Upper lobe of left lung (tissue), 6 donors: ENCODE results near the gene PRTFDC1. TPM values are rescaled to one million over a fixed set of nuclear protein-coding genes. Genes with fewer than 3 reads are reported as not detected.

Source experiments
- ATAC-seq, 2 donors: fragments of 200-7000 bp; cut with Tn5 transposase; one replicate each; pipeline ENCODE4 v1.9.1; 2022; ENCODE audit warnings: mild to moderate bottlenecking in 2 of 2, moderate library complexity in 2 of 2; ENCODE audit not compliant: low FRiP score in 2 of 2
- DNase-seq, 2 donors: peaks; one replicate each; pipeline ENCODE4 v3.0.0-alpha.2; 2019 to 2020
- H3K27ac ChIP-seq, 4 donors: fragments of 200-600 bp; sonication (generic); one replicate each; pipeline ENCODE4 v1.5.1; 2016 to 2019
- H3K27me3 ChIP-seq, 4 donors: fragments of 200-600 bp; sonication (generic); one replicate each; pipeline ENCODE4 v1.5.1; 2017 to 2019
- H3K36me3 ChIP-seq, 4 donors: fragments of 200-600 bp; sonication (generic); one replicate each; pipeline ENCODE4 v1.5.1; 2016 to 2019
- H3K4me1 ChIP-seq, 4 donors: fragments of 200-600 bp; sonication (generic); one replicate each; pipeline ENCODE4 v1.5.1; 2018 to 2019
- H3K4me3 ChIP-seq, 4 donors: fragments of 200-600 bp; sonication (generic); one replicate each; pipeline ENCODE4 v1.5.1; 2017 to 2019; ENCODE audit warnings: mild to moderate bottlenecking in 2 of 4, moderate library complexity in 1 of 4
- H3K9me3 ChIP-seq, 4 donors: fragments of 200-600 bp; sonication (generic); one replicate each; pipeline ENCODE4 v1.5.1; 2018 to 2019
- CTCF ChIP-seq, 6 experiments: fragments of 450-650 bp in 4 of 6; fragments of 200-600 bp in 2 of 6; sonication (generic) in 2 of 6; IDR thresholded peaks; one replicate each; pipeline ENCODE4 v1.5.1; 2016 to 2019; ENCODE audit warnings: antibody characterized with exemption in 6 of 6
- EP300 ChIP-seq, 4 donors: sonication (generic); formaldehyde crosslinking; IDR thresholded peaks; one replicate each; pipeline ENCODE4 v1.5.1; 2017; ENCODE audit warnings: antibody characterized with exemption in 4 of 4, control low read depth in 2 of 4
- POLR2A ChIP-seq, 4 donors: fragments of 450-650 bp; IDR thresholded peaks; one replicate each; pipeline ENCODE4 v1.5.1; 2016 to 2017; ENCODE audit warnings: antibody characterized with exemption in 4 of 4, mild to moderate bottlenecking in 2 of 4
- POLR2AphosphoS5 ChIP-seq, 2 donors: sonication (generic); formaldehyde crosslinking; IDR thresholded peaks; one replicate each; pipeline ENCODE4 v1.5.1; 2017; ENCODE audit warnings: antibody characterized with exemption in 2 of 2
- WGBS, 2 donors: methylation state at CpG; one replicate each; pipeline ENCODE4 v1.1.5; 2017 to 2018; 5-methylcytosine and 5-hydroxymethylcytosine counted together
- total RNA-seq, 6 donors: library from RNA; depleted of rRNA in 4 of 6; stranded (reverse); fragments of >200 nt in 4 of 6; gene quantifications; one replicate each; pipeline versions ENCODE4 v1.1.0 to v1.2.1, GENCODE V29; 2016 to 2021
- donor health status: DM: no; HTN: no; CAD: no; lungs with moderate emphysema.
- donor health status: DM: no; HTN: yes; CAD: no; lungs with severe emphysema.

The PRTFDC1 gene
- total RNA-seq, result 1 to 10 TPM in 5 of 6 donors, under 1 TPM in 1; 0.91 to 3.9 (median 2.3) TPM

GRCh38 chr10:24952143-24952706 lies at the start of gene PRTFDC1:
Gene PRTFDC1 (minus strand): TSS chr10:24952606. CDS start chr10:24952575, 31 bp downstream.
- TF ChIP-seq POLR2AphosphoS5 (IDR thresholded peaks at IDR 0.05) (peak in 1 of 2 donors; percentile 7), CTCF (IDR thresholded peaks at IDR 0.05) (no peak), POLR2A (IDR thresholded peaks at IDR 0.05) (no peak), EP300 (IDR thresholded peaks at IDR 0.05) (no peak)
- H3K36me3 ChIP-seq, result no peaks in the 10 kb centered on the region
- H3K9me3 ChIP-seq, result no peaks in the 10 kb centered on the region
- DNase-seq (peak; percentile 23 to 85), ATAC-seq (peak in 1 of 2 donors; percentile 60)
- H3K27ac ChIP-seq, result peak within 1 kb of the TSS; percentile 76 to 90 (median 80)
- H3K4me3 ChIP-seq, result peak within 1 kb of the TSS; percentile 68 to 80 (median 71)
- H3K4me1 ChIP-seq, result peaks cover 5 to 21% (median 11%) of the 10 kb centered on the region in 4 donors
- no peaks in the 10 kb centered on the region for H3K27me3 ChIP-seq
- WGBS, 2 donors, result 0 to 6% methylated on average over 6 to 47 of the region's 56 CpGs

- Histone ChIP-seq H3K4me3 (no peak overlapping the region), H3K9me3 (no peaks in the 10 kb centered on the region), H3K27me3 (no peaks in the 10 kb centered on the region), H3K27ac (no peak overlapping the region), H3K36me3 (no peaks in the 10 kb centered on the region), H3K4me1 (no peaks in the 10 kb centered on the region)
- TF ChIP-seq POLR2AphosphoS5 (IDR thresholded peaks at IDR 0.05) (no peak), EP300 (IDR thresholded peaks at IDR 0.05) (no peak)
- ATAC-seq, result no peak
- no peak for DNase-seq
- WGBS, 2 donors, result 87 to 90% methylated on average over 3 of the region's 3 CpGs
Measured at GRCh38 chr10:24998044-24998443, 45.6 kb upstream of the PRTFDC1 start.

DNA sequence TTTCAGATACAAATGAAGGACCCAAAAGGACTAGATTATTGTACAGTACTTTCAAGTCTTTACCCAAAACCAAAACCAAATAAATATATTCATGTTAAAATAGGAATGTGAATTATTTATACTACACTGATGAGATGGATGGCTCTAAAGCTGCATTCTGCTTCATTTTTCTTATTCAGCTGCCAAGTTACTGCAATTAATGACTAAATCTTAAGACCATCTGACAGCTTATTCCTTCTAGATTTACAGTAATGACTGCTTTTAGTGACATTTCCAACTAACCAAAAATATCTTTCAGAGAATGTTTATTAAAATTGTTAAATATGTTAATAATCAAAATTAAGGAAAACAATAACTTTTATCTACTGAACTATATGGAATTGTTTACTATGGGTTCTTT lies 42.7 kb upstream of the PRTFDC1 start:
- Histone ChIP-seq H3K27me3 (no peaks in the 10 kb centered on the region), H3K9me3 (no peaks in the 10 kb centered on the region), H3K27ac (no peak overlapping the region), H3K4me3 (no peak overlapping the region), H3K4me1 (no peaks in the 10 kb centered on the region), H3K36me3 (no peaks in the 10 kb centered on the region)
- no peak for ATAC-seq
- no peak for DNase-seq
- TF ChIP-seq EP300 (IDR thresholded peaks at IDR 0.05) (no peak), POLR2AphosphoS5 (IDR thresholded peaks at IDR 0.05) (no peak), POLR2A (IDR thresholded peaks at IDR 0.05) (no peak), CTCF (IDR thresholded peaks at IDR 0.05) (no peak)

DNA sequence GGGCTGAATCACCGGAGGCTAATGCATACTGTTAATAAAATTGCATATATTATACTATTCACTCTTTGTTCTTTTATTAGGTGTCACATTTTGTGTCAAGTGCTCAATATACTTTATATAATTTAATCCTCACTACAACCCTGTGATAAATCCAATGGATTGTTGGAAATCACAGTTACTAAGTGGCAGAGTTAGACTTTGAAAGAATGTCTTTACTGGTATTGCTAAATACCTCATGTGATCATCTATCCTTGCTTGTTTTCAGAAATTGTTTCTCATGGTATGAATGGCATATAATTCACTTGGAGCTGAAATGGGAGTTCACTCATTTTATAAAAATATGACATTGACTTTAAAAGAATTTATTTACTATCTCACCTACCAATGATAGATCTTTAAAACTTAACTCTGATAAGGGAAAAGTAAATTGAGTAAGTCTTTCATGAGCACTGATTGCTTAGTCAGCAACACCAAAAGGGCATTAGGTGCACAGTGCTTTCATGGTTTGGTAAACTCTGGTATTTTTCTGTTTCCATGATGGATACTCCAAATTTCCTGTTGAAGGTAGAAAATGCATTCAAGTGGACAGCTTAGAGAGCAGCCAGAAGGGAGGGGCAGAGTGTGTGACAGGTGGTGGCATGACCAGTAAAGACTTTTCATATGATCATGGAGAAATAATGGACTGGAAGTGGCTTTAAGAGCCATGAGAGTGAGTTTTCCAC lies 41.0 kb upstream of the PRTFDC1 start:
- no peak for DNase-seq
- H3K4me3 ChIP-seq, result no peak overlapping the region
- H3K27me3 ChIP-seq, result no peaks in the 10 kb centered on the region
- no peaks in the 10 kb centered on the region for H3K9me3 ChIP-seq
- 98% methylated on average over 1 of the region's 1 CpG for WGBS, 2 donors
- no peak overlapping the region for H3K27ac ChIP-seq
- ATAC-seq, result no peak
- TF ChIP-seq EP300 (IDR thresholded peaks at IDR 0.05), result no peak
- no peak for TF ChIP-seq CTCF (IDR thresholded peaks at IDR 0.05)
- no peak for TF ChIP-seq POLR2AphosphoS5 (IDR thresholded peaks at IDR 0.05)
- no peak for TF ChIP-seq POLR2A (IDR thresholded peaks at IDR 0.05)
- H3K36me3 ChIP-seq, result no peaks in the 10 kb centered on the region
- H3K4me1 ChIP-seq, result no peaks in the 10 kb centered on the region

DNA sequence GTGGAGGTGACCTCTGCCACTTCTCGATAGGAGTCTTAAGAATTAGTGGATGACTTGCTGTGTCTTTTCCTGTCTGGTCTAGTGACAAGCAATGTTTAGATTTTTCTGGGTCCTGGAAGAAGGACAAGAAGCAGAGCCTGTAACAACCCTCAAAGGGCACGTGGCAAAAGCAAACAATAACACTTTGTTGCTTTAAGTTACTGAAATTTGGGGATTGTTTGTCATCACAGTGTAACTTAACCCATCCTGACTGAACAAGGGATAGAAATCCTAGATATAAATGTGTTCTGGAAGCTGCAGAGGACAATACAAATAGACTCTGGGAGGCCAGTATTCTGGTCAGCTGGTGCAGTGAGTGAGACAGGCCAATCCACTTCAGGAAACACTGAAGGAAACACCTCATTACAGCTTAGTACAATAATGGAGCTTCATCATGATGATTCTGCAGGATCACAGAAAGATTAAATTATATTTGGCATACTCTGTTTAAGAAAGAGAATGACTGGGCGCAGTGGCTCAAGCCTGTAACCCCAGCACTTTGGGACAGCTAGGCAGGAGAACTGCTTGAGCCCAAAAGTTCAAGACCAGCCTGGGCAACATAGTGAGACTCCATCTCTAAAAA lies 40.2 kb upstream of the PRTFDC1 start:
- Histone ChIP-seq H3K27ac (no peak overlapping the region), H3K27me3 (no peaks in the 10 kb centered on the region), H3K4me1 (no peaks in the 10 kb centered on the region), H3K9me3 (no peaks in the 10 kb centered on the region), H3K36me3 (no peaks in the 10 kb centered on the region), H3K4me3 (no peak overlapping the region)
- ATAC-seq, result no peak
- TF ChIP-seq CTCF (IDR thresholded peaks at IDR 0.05) (no peak), EP300 (IDR thresholded peaks at IDR 0.05) (no peak), POLR2A (IDR thresholded peaks at IDR 0.05) (no peak), POLR2AphosphoS5 (IDR thresholded peaks at IDR 0.05) (no peak)
- no peak for DNase-seq
- WGBS, 2 donors, result 67 to 74% methylated on average over 3 of the region's 3 CpGs
